Endothelial cell (in vitro differentiated cells): ENCODE measurements around the gene SUSD6. TPM values are rescaled to one million over a fixed set of nuclear protein-coding genes. Genes with fewer than 3 reads are reported as not detected.

ENCODE experiments used
- DNase-seq: peaks from one replicate; pipeline ENCODE4 v3.0.0; 2021; ENCODE audit warnings: low spot score
- H3K27ac Mint-ChIP-seq: one replicate; pipeline ENCODE4 v1.8.0; 2021; ENCODE audit warnings: mixed read lengths, inconsistent platforms; ENCODE audit not compliant: unreplicated experiment
- H3K27me3 Mint-ChIP-seq: one replicate; pipeline ENCODE4 v1.8.0; 2021; ENCODE audit warnings: mild to moderate bottlenecking, moderate library complexity, mixed read lengths, inconsistent platforms; ENCODE audit not compliant: unreplicated experiment
- H3K36me3 Mint-ChIP-seq: one replicate; pipeline ENCODE4 v1.8.0; 2021; ENCODE audit warnings: mild to moderate bottlenecking, low read depth, mixed read lengths, inconsistent platforms; ENCODE audit not compliant: unreplicated experiment
- H3K4me1 Mint-ChIP-seq: one replicate; pipeline ENCODE4 v1.8.0; 2021; ENCODE audit warnings: mild to moderate bottlenecking, mixed read lengths, inconsistent platforms; ENCODE audit not compliant: unreplicated experiment
- H3K4me3 Mint-ChIP-seq: one replicate; pipeline ENCODE4 v1.8.0; 2021; ENCODE audit warnings: mild to moderate bottlenecking, mixed read lengths, inconsistent platforms; ENCODE audit not compliant: unreplicated experiment
- H3K9me3 Mint-ChIP-seq: one replicate; pipeline ENCODE4 v1.8.0; 2021; ENCODE audit warnings: mixed read lengths, inconsistent platforms; ENCODE audit not compliant: unreplicated experiment
- CTCF ChIP-seq: fragments of 200-600 bp; sonication (generic); IDR thresholded peaks from one replicate; pipeline ENCODE4 v1.5.0; 2021; ENCODE audit warnings: antibody characterized with exemption; ENCODE audit not compliant: unreplicated experiment
- total RNA-seq: library from RNA; stranded (reverse); fragmentation: NEBNext Ultra II Directional; extraction: Animal tissue kit (Norgen Biotek cat#: 25700); gene quantifications from one replicate; pipeline ENCODE4 v1.2.1, GENCODE V29; 2021; ENCODE audit not compliant: unreplicated experiment

The SUSD6 gene
- total RNA-seq, 1 donor from 2014 or later: 71.5 TPM

- DNase-seq: no peak
- Mint-ChIP-seq H3K4me1 (peaks cover 46% of the 10 kb centered on the region), H3K4me3 (no peak overlapping the region), H3K27ac (no peak overlapping the region), H3K36me3 (peaks cover 25% of the 10 kb centered on the region), H3K9me3 (no peaks in the 10 kb centered on the region), H3K27me3 (peaks cover 12% of the 10 kb centered on the region)
- no peak for TF ChIP-seq CTCF
Measured at GRCh38 chr14:69675877-69676416, 64.6 kb downstream of the SUSD6 start.

- Mint-ChIP-seq H3K36me3 (peaks cover 22% of the 10 kb centered on the region), H3K27ac (no peak overlapping the region), H3K4me1 (peaks cover 38% of the 10 kb centered on the region), H3K27me3 (peaks cover 8% of the 10 kb centered on the region), H3K4me3 (no peak overlapping the region), H3K9me3 (no peaks in the 10 kb centered on the region)
- no peak for TF ChIP-seq CTCF
- DNase-seq: no peak
Measured at GRCh38 chr14:69676723-69677122, 65.3 kb downstream of the SUSD6 start.

GRCh38 chr14:69680297-69680696 lies 68.9 kb downstream of the SUSD6 start:
- no peaks in the 10 kb centered on the region for H3K9me3 Mint-ChIP-seq
- H3K27me3 Mint-ChIP-seq: peaks cover 8% of the 10 kb centered on the region
- no peak for DNase-seq
- no peak overlapping the region for H3K27ac Mint-ChIP-seq
- H3K4me1 Mint-ChIP-seq: peaks cover 31% of the 10 kb centered on the region
- H3K36me3 Mint-ChIP-seq: peaks cover 13% of the 10 kb centered on the region
- no peak for TF ChIP-seq CTCF
- H3K4me3 Mint-ChIP-seq: no peak overlapping the region

- H3K4me3 Mint-ChIP-seq: no peak overlapping the region
- H3K9me3 Mint-ChIP-seq: no peaks in the 10 kb centered on the region
- TF ChIP-seq CTCF: no peak
- no peak overlapping the region for H3K27ac Mint-ChIP-seq
- peaks cover 3% of the 10 kb centered on the region for H3K27me3 Mint-ChIP-seq
- DNase-seq: no peak
- H3K4me1 Mint-ChIP-seq: peaks cover 29% of the 10 kb centered on the region
- H3K36me3 Mint-ChIP-seq: peaks cover 6% of the 10 kb centered on the region
Measured at GRCh38 chr14:69682136-69682535, 70.7 kb downstream of the SUSD6 start.

- Mint-ChIP-seq H3K27ac (no peak overlapping the region), H3K27me3 (peaks cover 3% of the 10 kb centered on the region), H3K36me3 (peaks cover 6% of the 10 kb centered on the region), H3K9me3 (no peaks in the 10 kb centered on the region), H3K4me3 (no peak overlapping the region), H3K4me1 (peaks cover 29% of the 10 kb centered on the region)
- no peak for DNase-seq
- TF ChIP-seq CTCF: no peak
Measured at GRCh38 chr14:69682621-69683263, 71.3 kb downstream of the SUSD6 start.
